Endothelial cell (in vitro differentiated cells): Measurements from ENCODE around the gene SLC12A3. TPM values are rescaled to one million over a fixed set of nuclear protein-coding genes. Genes with fewer than 3 reads are reported as not detected.

Experiments used
- DNase-seq: peaks from one replicate; pipeline ENCODE4 v3.0.0; 2021; ENCODE audit warnings: low spot score
- H3K27ac Mint-ChIP-seq: one replicate; pipeline ENCODE4 v1.8.0; 2021; ENCODE audit warnings: mixed read lengths, inconsistent platforms; ENCODE audit not compliant: unreplicated experiment
- H3K27me3 Mint-ChIP-seq: one replicate; pipeline ENCODE4 v1.8.0; 2021; ENCODE audit warnings: mild to moderate bottlenecking, moderate library complexity, mixed read lengths, inconsistent platforms; ENCODE audit not compliant: unreplicated experiment
- H3K36me3 Mint-ChIP-seq: one replicate; pipeline ENCODE4 v1.8.0; 2021; ENCODE audit warnings: mild to moderate bottlenecking, low read depth, mixed read lengths, inconsistent platforms; ENCODE audit not compliant: unreplicated experiment
- H3K4me1 Mint-ChIP-seq: one replicate; pipeline ENCODE4 v1.8.0; 2021; ENCODE audit warnings: mild to moderate bottlenecking, mixed read lengths, inconsistent platforms; ENCODE audit not compliant: unreplicated experiment
- H3K4me3 Mint-ChIP-seq: one replicate; pipeline ENCODE4 v1.8.0; 2021; ENCODE audit warnings: mild to moderate bottlenecking, mixed read lengths, inconsistent platforms; ENCODE audit not compliant: unreplicated experiment
- H3K9me3 Mint-ChIP-seq: one replicate; pipeline ENCODE4 v1.8.0; 2021; ENCODE audit warnings: mixed read lengths, inconsistent platforms; ENCODE audit not compliant: unreplicated experiment
- total RNA-seq: library from RNA; stranded (reverse); fragmentation: NEBNext Ultra II Directional; extraction: Animal tissue kit (Norgen Biotek cat#: 25700); gene quantifications from one replicate; pipeline ENCODE4 v1.2.1, GENCODE V29; 2021; ENCODE audit not compliant: unreplicated experiment
- TF ChIP-seq, protein P1 (sequence below): fragments of 200-600 bp; sonication (generic); IDR thresholded peaks from one replicate; pipeline ENCODE4 v1.5.0; 2021; ENCODE audit warnings: antibody characterized with exemption; ENCODE audit not compliant: unreplicated experiment

SLC12A3 gene
- total RNA-seq, 1 donor from 2014 or later, result not detected

DNA sequence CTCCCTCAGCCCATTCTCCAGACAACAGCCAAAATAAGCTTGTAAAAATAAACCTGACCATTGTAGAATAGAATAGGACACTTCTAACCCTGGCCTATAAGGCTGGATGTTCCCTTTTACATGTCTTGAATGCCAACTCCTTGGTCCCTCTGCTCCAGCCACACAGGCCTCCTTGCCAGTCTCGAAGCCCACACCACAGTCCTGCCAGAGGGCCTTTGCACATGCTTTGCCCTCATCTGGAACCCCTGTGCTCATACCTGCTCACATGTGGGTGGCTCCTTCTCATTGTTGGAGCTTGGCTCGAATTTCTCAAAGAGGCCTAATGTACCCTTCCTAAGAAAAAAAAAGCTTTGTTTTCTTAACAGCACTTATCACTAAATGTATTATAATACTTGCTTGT, 5.4 kb upstream of the SLC12A3 start:
- Mint-ChIP-seq H3K4me1 (peaks cover 6% of the 10 kb centered on the region), H3K36me3 (no peaks in the 10 kb centered on the region)
- TF ChIP-seq, protein P1, sequence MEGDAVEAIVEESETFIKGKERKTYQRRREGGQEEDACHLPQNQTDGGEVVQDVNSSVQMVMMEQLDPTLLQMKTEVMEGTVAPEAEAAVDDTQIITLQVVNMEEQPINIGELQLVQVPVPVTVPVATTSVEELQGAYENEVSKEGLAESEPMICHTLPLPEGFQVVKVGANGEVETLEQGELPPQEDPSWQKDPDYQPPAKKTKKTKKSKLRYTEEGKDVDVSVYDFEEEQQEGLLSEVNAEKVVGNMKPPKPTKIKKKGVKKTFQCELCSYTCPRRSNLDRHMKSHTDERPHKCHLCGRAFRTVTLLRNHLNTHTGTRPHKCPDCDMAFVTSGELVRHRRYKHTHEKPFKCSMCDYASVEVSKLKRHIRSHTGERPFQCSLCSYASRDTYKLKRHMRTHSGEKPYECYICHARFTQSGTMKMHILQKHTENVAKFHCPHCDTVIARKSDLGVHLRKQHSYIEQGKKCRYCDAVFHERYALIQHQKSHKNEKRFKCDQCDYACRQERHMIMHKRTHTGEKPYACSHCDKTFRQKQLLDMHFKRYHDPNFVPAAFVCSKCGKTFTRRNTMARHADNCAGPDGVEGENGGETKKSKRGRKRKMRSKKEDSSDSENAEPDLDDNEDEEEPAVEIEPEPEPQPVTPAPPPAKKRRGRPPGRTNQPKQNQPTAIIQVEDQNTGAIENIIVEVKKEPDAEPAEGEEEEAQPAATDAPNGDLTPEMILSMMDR, result no peak

DNA sequence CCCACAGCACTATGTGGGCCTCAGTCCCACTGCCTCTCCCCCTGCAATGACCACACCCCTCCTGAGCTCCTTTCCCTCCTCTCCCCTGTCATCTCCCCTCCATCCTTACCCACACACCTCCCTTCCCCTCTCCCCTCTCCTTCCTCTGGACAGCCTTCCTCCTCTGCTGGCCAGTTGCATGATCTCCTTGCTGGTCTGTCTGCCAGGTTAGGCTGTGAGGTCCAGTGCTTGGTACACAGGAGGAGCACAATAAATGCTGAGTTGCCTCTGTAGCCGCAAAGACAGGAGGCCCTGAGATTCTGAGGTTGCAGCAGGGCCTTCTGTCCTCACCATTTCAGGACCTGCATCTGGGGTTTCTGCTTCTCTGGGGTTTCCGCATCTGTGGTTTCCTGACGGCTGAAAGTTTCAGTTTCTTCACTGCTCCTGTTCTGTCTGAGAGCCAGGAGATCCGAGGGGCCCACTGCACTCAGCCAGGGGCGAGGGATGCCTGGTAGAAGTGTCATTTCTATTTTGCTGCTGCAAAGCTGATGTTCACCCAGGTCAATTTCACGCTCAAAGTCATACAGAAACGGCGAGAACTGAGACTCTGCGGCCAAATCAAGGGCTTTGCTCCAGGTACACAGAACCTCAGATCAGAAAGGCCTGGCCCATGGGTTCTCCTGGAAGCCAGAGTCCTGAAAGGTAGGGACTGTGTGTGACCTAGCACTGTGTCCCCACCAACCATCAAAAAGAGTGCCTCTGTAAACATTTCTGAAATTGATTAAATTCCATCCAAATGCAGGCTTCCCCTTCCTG, 4.6 kb upstream of the SLC12A3 start:
- no peaks in the 10 kb centered on the region for H3K9me3 Mint-ChIP-seq
- H3K27ac Mint-ChIP-seq, result no peak overlapping the region
- TF ChIP-seq, protein P1, result no peak
- H3K4me1 Mint-ChIP-seq, result peaks cover 6% of the 10 kb centered on the region
- H3K36me3 Mint-ChIP-seq, result no peaks in the 10 kb centered on the region
- H3K4me3 Mint-ChIP-seq, result no peak overlapping the region
- DNase-seq, result no peak
- peaks cover 13% of the 10 kb centered on the region for H3K27me3 Mint-ChIP-seq

More for the DNA sequence above, 5.4 kb upstream of the SLC12A3 start:
- Mint-ChIP-seq H3K27me3 (peaks cover 10% of the 10 kb centered on the region), H3K27ac (no peak overlapping the region), H3K4me3 (no peak overlapping the region), H3K9me3 (no peaks in the 10 kb centered on the region)
- no peak for DNase-seq

DNA sequence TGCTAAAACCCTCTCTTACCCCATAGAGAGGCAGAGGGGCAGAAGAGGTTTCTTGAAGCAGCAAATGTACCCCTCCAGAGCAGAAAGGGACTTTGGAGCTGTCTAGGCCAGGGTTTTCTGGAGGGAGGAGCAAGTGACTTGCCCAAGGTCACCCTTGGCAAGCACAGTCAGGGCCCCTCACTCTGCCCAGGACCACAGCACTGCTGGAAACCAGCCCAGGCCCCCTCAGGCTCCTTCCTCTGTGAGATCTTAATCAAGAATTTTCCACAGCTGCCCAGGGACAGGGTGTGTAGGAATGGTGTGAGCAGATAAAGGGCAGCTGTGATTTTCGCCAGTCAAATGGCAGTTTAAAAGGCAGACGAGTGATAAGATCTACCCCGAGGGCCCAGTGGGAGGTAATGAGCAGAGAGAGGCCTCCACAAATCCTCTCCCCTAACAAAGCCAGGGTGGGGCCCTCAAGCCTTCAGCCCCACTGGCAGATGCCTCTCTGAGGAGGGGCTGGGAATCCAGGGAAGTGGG, 3.9 kb upstream of the SLC12A3 start:
- peaks cover 6% of the 10 kb centered on the region for H3K4me1 Mint-ChIP-seq
- H3K27me3 Mint-ChIP-seq, result peaks cover 13% of the 10 kb centered on the region
- no peak for DNase-seq
- TF ChIP-seq, protein P1, result no peak
- no peak overlapping the region for H3K4me3 Mint-ChIP-seq
- no peak overlapping the region for H3K27ac Mint-ChIP-seq
- no peaks in the 10 kb centered on the region for H3K9me3 Mint-ChIP-seq
- H3K36me3 Mint-ChIP-seq, result no peaks in the 10 kb centered on the region

DNA sequence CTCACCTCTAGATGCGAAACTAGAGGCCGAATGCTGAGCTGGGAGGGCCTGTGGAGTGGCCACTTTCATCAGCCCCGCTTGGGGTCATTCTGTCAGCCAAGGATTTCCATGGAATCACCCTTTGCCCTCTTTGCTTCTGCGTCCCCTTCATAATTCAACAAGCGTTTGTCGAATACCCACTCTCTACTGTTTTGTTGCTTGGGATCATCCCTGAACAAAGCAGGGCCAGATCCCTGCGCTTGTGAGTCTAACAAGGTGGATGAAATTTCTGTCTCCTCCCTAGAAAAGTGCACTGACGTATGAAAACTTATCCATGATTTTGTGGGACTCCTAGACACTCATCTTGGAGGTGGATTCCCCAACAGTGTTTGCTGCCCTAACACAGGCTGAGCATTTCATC, 3.3 kb upstream of the SLC12A3 start:
- TF ChIP-seq, protein P1, result no peak
- no peak for DNase-seq
- H3K27me3 Mint-ChIP-seq, result peaks cover 13% of the 10 kb centered on the region
- peaks cover 6% of the 10 kb centered on the region for H3K4me1 Mint-ChIP-seq
- no peak overlapping the region for H3K4me3 Mint-ChIP-seq
- H3K36me3 Mint-ChIP-seq, result no peaks in the 10 kb centered on the region
- no peak overlapping the region for H3K27ac Mint-ChIP-seq
- no peaks in the 10 kb centered on the region for H3K9me3 Mint-ChIP-seq

DNA sequence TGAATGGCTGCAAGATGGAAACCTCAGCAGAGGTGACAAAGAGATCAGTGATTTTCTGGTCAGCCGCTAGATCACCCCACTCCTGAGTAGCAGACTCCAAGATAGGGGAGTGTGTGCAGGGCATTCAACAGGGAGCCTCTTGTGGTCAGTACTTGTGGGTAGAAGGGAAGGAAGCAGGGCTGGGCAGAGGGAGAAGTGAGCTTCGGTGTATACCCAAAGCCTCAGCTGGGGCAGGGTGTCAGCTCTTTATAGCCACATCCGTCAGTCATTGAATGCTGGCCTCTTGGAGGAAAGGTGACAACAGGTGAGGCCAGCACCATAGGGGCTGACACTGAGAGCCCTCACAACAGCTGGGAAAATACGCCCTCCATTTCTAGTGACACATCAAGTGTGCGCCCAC, 2.2 kb upstream of the SLC12A3 start:
- DNase-seq, result no peak
- TF ChIP-seq, protein P1, result no peak
- Mint-ChIP-seq H3K36me3 (no peaks in the 10 kb centered on the region), H3K27me3 (peaks cover 13% of the 10 kb centered on the region), H3K27ac (no peak overlapping the region), H3K4me1 (peaks cover 6% of the 10 kb centered on the region), H3K9me3 (no peaks in the 10 kb centered on the region), H3K4me3 (no peak overlapping the region)
